Neuronal stem cell (in vitro differentiated cells): ENCODE results near the gene TMEM185B. TPM values are rescaled to one million over a fixed set of nuclear protein-coding genes. Genes with fewer than 3 reads are reported as not detected.

ENCODE experiments used
- DNase-seq: peaks from one replicate; pipeline ENCODE4 v3.0.0-alpha.2; 2013; ENCODE audit warnings: low spot score
- H2AFZ ChIP-seq: one replicate; pipeline ENCODE4 v1.6.1; 2013; ENCODE audit warnings: mild to moderate bottlenecking, low read length, inconsistent platforms
- H2AK5ac ChIP-seq: 2 replicates; pipeline ENCODE4 v1.6.1; 2013; ENCODE audit warnings: low read depth, mild to moderate bottlenecking, inconsistent platforms, low read length, moderate library complexity, mixed read lengths
- H2BK120ac ChIP-seq: 2 replicates; pipeline ENCODE4 v1.6.1; 2013; ENCODE audit warnings: low read depth, mild to moderate bottlenecking, inconsistent platforms, low read length, moderate library complexity, mixed read lengths
- H2BK12ac ChIP-seq: one replicate; pipeline ENCODE4 v1.6.1; 2013; ENCODE audit warnings: low read length, inconsistent platforms
- H2BK15ac ChIP-seq: 2 replicates; pipeline ENCODE4 v1.6.1; 2013; ENCODE audit warnings: mild to moderate bottlenecking, low read length, inconsistent platforms, mixed read lengths
- H2BK5ac ChIP-seq: one replicate; pipeline ENCODE4 v1.6.1; 2013; ENCODE audit warnings: inconsistent platforms, mild to moderate bottlenecking, low read length, moderate library complexity
- H3K14ac ChIP-seq: one replicate; pipeline ENCODE4 v1.6.1; 2013; ENCODE audit warnings: low read length, inconsistent platforms
- H3K18ac ChIP-seq: 2 replicates; pipeline ENCODE4 v1.6.1; 2013; ENCODE audit warnings: low read length, inconsistent platforms
- H3K23ac ChIP-seq: 2 replicates; pipeline ENCODE4 v1.6.1; 2013; ENCODE audit warnings: low read depth, mild to moderate bottlenecking, mixed read lengths, low read length, inconsistent platforms; ENCODE audit not compliant: poor library complexity
- H3K27ac ChIP-seq: replicated peaks from 3 replicates; pipeline ENCODE4 v1.5.1; 2013; ENCODE audit warnings: low read length, inconsistent platforms
- H3K27me3 ChIP-seq, 3 experiments: 2 replicates each; pipeline ENCODE4 v1.6.1; 2013; ENCODE audit warnings: low read length in 3 of 3, mild to moderate bottlenecking in 2 of 3, inconsistent platforms in 1 of 3, low read depth in 1 of 3, mixed read lengths in 1 of 3, moderate library complexity in 1 of 3; ENCODE audit not compliant: control insufficient read depth in 3 of 3, insufficient read depth in 3 of 3
- H3K36me3 ChIP-seq, 2 donors: replicated peaks in 1 of 2; 2 replicates each; pipeline ENCODE4 v1.6.1; 2013; ENCODE audit warnings: low read length in 2 of 2; ENCODE audit not compliant: control insufficient read depth in 2 of 2, insufficient read depth in 2 of 2
- H3K4ac ChIP-seq: 2 replicates; pipeline ENCODE4 v1.6.1; 2013; ENCODE audit warnings: inconsistent platforms, mild to moderate bottlenecking, low read length, moderate library complexity
- H3K4me1 ChIP-seq, 2 donors: 1 replicate in 1 of 2; 2 replicates in 1 of 2; pipeline ENCODE4 v1.6.1; 2013; ENCODE audit warnings: low read length in 2 of 2, low read depth in 1 of 2; ENCODE audit not compliant: control insufficient read depth in 2 of 2, insufficient read depth in 1 of 2
- H3K4me2 ChIP-seq: one replicate; pipeline ENCODE4 v1.6.1; 2013; ENCODE audit warnings: mild to moderate bottlenecking, low read length, inconsistent platforms; ENCODE audit not compliant: insufficient read depth, poor library complexity, severe bottlenecking
- H3K4me3 ChIP-seq, 2 donors: 2 replicates each; pipeline ENCODE4 v1.5.1; 2013; ENCODE audit warnings: low read length in 2 of 2, mild to moderate bottlenecking in 2 of 2, inconsistent platforms in 1 of 2, moderate library complexity in 1 of 2
- H3K79me1 ChIP-seq: one replicate; pipeline ENCODE4 v1.6.1; 2013; ENCODE audit warnings: low read depth, mild to moderate bottlenecking, inconsistent platforms, low read length, moderate library complexity
- H3K9ac ChIP-seq: one replicate; pipeline ENCODE4 v1.6.1; 2013; ENCODE audit warnings: mild to moderate bottlenecking, low read depth, low read length, inconsistent platforms; ENCODE audit not compliant: poor library complexity
- H3K9me3 ChIP-seq, 2 donors: replicated peaks in 1 of 2; 2 replicates each; pipeline versions ENCODE3 to v1.6.1; 2013; ENCODE audit warnings: low read length in 2 of 2, mild to moderate bottlenecking in 2 of 2, inconsistent platforms in 1 of 2, low read depth in 1 of 2, mixed read lengths in 1 of 2, moderate library complexity in 1 of 2; ENCODE audit not compliant: control insufficient read depth in 2 of 2, insufficient read depth in 1 of 2
- H4K8ac ChIP-seq: one replicate; pipeline ENCODE4 v1.6.1; 2013; ENCODE audit warnings: low read depth, mild to moderate bottlenecking, inconsistent platforms, low read length, moderate library complexity
- H4K91ac ChIP-seq: one replicate; pipeline ENCODE4 v1.6.1; 2013; ENCODE audit warnings: low read length, low read depth, mild to moderate bottlenecking, inconsistent platforms; ENCODE audit not compliant: poor library complexity
- WGBS, 2 donors: extraction: QIAGEN DNeasy Blood & Tissue Kit; methylation state at CpG; one replicate each; pipeline ENCODE4 v1.1.7; 2013; ENCODE audit warnings: missing lambda C conversion rate in 2 of 2, mixed read lengths in 1 of 2; ENCODE audit not compliant: insufficient read length in 2 of 2, insufficient replicate concordance in 1 of 2; ENCODE audit errors: extremely low coverage in 2 of 2; 5-methylcytosine and 5-hydroxymethylcytosine counted together
- small RNA-seq: library from polyadenylated mRNA; stranded (forward); fragments of <200 nt; extraction: miRNeasy Mini kit (QIAGEN cat#:217004); gene quantifications from one replicate; pipeline ENCODE3, GENCODE V24; 2013; ENCODE audit not compliant: insufficient read depth

The TMEM185B gene

DNA sequence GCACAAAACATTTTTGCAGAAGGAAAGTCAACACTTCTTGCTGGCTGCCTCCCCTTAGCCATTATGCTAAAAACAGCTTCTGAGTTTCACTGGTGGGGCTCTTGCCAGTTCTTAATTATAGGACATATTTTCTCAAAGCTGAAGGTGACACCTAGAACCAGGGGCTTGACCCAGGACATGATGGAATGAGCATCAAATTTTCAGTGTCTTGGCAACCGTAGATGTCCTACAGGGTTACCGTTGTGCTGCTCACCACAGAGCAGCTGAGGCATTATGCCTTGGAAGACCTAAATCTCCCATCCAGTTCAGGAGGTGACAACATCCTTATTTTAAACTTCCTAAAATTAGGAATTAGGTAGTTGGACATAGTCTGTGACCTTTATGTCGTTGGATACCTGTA lies 46.7 kb downstream of the TMEM185B start:
- no CpG with 5 or more reads among the region's 3 CpGs for WGBS, 2 donors
- H3K9me3 ChIP-seq = no peaks in the 10 kb centered on the region

GRCh38 chr2:120174963-120175581 lies 48.1 kb downstream of the TMEM185B start:
- WGBS, 2 donors = no CpG with 5 or more reads among the region's 6 CpGs
- no peak overlapping the region for H2BK120ac ChIP-seq

More for the DNA sequence above, 46.7 kb downstream of the TMEM185B start:
- Histone ChIP-seq H3K9ac (no peak overlapping the region), H3K36me3 (peaks cover 11 to 30% of the 10 kb centered on the region in 2 donors), H2BK5ac (no peak overlapping the region), H4K8ac (no peak overlapping the region), H3K27ac (no peak overlapping the region), H3K14ac (no peak overlapping the region), H3K18ac (no peak overlapping the region), H3K27me3 (no peaks in the 10 kb centered on the region), H3K4ac (no peak overlapping the region), H3K79me1 (no peaks in the 10 kb centered on the region), H2BK12ac (no peak overlapping the region), H3K4me2 (no peak overlapping the region), H4K91ac (no peak overlapping the region), H2BK15ac (no peak overlapping the region), H2AFZ (no peak overlapping the region), H3K4me1 (peaks cover 0 to 6% of the 10 kb centered on the region in 2 donors), H2AK5ac (no peak overlapping the region), H2BK120ac (no peak overlapping the region), H3K23ac (no peak overlapping the region), H3K4me3 (no peak overlapping the region)
- DNase-seq = no peak

More at GRCh38 chr2:120174963-120175581, 48.1 kb downstream of the TMEM185B start:
- H2BK15ac ChIP-seq = no peak overlapping the region
- no peak overlapping the region for H3K23ac ChIP-seq
- peaks cover 0 to 4% of the 10 kb centered on the region in 2 donors for H3K4me1 ChIP-seq
- no peak overlapping the region for H2BK12ac ChIP-seq
- no peak overlapping the region for H2AK5ac ChIP-seq
- H3K36me3 ChIP-seq = peaks cover 14 to 35% of the 10 kb centered on the region in 2 donors
- no peak overlapping the region for H2AFZ ChIP-seq
- DNase-seq = peak; percentile 50
- H3K9ac ChIP-seq = no peak overlapping the region
- H3K27ac ChIP-seq = no peak overlapping the region
- H3K4me3 ChIP-seq = no peak overlapping the region
- no peak overlapping the region for H4K8ac ChIP-seq
- H3K14ac ChIP-seq = no peak overlapping the region
- H3K9me3 ChIP-seq = no peaks in the 10 kb centered on the region
- no peak overlapping the region for H3K4me2 ChIP-seq
- no peak overlapping the region for H4K91ac ChIP-seq
- H3K79me1 ChIP-seq = no peaks in the 10 kb centered on the region
- H3K18ac ChIP-seq = no peak overlapping the region
- H3K27me3 ChIP-seq = no peaks in the 10 kb centered on the region
- no peak overlapping the region for H3K4ac ChIP-seq
- no peak overlapping the region for H2BK5ac ChIP-seq

Small RNA genes lying within 50 kb of the gene (small RNA-seq; reads per million reads assigned to genes)
- gene MTND4LP14 (not detected), gene RF00019 (not detected)
